Measurements from ENCODE around the gene C6orf132.

C6orf132 gene

GRCh38 chr6:42075159-42075838 is 67.1 kb downstream of the C6orf132 start:
- DNase-seq (ENCODE audit: low read depth in 2 of 2): peak; percentile 14 to 17

GRCh38 chr6:42073287-42073686 is 69.1 kb downstream of the C6orf132 start:
- DNase-seq (ENCODE audit: low read depth in 2 of 2): no peak

DNA sequence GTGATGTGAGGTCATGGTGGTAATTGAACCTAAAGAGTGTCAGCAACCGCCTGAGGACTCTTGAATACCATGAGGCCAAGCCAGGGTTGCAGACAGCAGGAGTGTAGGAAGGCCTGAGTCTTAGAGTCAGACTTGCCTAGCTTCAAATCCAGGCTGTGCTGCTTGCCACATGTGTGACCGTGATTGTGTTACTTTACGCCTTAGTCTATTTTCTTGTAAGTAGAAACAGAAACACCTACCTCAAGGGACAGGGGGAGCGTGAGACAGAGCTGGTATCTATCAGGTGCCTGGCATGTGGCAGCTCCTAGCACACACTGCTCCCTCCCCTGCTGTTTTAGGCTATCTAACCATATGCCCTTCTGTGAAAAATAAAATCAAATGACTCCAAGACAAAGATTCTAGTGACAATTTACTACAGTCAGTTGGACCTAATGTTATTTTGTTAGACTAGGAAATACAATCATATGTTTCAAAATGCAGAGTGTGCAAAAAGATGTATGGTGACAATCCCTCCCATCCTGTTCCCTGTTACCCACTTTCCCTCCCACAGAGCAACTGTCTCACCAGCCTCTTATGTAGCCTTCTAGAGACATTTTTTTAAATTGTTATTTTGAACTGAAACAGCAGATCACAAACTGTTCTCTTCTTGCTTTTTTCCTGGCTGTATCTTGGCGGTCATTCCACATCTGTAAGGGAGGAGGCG is 70.4 kb downstream of the C6orf132 start:
- DNase-seq (ENCODE audit: low read depth in 2 of 2): no peak

- no peak for DNase-seq (ENCODE audit: low read depth in 2 of 2)
Observed at GRCh38 chr6:42068872-42069522, 73.4 kb downstream of the C6orf132 start.

DNA sequence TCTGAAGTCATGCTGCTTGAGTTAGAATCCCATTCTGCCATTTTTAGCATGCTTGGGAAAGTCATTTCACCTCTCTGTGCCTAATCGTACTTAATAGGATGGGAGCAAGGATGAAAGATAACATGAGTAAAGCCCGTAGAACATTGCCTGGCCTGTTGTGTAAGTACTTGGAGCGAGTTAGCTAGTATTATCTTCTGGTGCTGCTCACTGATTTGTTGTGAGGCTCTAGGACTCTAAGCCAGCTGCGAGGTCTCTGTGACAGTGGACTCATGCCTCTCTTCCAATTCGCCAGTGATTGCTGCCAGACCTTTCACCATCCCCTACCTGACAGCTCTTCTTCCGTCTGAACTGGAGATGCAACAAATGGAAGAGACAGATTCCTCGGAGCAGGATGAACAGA is 74.2 kb downstream of the C6orf132 start:
- DNase-seq (ENCODE audit: low read depth in 2 of 2): no peak

DNA sequence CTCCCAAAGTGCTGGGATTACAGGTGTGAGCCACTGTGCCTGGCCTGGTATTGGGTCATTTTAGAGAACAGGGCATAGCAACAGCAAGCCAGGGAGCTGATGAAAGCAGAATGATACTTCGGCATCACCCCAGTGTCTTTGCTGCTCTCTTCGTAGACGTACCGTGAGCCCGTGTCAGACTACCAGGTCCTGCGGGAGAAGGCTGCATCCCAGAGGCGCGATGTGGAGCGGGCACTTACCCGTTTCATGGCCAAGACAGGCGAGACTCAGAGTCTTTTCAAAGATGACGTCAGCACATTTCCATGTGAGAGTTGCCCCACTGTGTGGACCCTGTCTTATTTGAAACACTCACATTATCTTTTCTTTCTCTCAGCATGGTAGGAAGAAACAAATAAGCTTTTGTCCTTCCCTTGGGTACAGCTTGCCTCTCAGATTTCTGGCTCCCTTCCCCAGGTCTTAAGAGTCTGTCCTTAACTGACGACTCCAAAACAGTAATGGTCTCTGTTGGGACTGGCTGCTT is 76.2 kb downstream of the C6orf132 start:
- DNase-seq (ENCODE audit: low read depth in 2 of 2): no peak

- no peak for DNase-seq (ENCODE audit: low read depth in 2 of 2)
Observed at GRCh38 chr6:42059743-42060142, 82.7 kb downstream of the C6orf132 start.

DNA sequence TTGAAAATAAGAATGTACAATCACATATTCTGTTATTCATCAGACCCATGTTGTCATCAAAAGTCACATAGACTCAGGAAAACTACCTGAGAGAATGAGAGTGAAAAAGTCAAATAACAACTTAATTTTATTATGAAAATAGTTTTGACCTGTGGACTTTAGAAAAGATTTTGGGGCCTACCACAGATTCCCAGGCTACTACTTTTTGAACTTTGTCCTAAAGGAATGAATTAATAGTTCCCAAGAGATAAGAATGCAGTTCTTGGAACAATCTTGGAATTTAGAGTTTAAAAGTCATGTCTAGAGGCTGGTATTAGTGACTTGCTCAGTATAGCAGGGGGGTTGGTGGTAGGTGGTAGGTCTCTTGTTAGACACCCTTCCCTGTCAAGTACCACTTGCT is 88.8 kb downstream of the C6orf132 start:
- no peak for DNase-seq (ENCODE audit: low read depth in 2 of 2)

DNA sequence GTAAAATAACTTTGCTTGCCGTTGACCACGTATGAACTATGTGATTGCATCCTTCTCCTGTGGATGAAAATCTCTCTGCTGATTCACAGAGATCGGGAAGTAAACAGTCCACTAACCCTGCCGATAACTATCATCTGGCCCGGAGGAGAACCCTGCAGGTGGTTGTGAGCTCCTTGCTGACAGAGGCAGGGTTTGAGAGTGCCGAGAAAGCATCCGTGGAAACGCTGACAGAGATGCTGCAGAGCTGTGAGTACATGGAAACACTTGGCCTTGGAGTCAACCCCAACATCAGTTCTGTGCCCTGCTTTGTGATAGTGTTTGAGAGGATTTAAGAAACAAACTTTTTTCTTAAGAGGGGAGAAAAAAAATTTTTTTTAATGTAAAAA is 91.2 kb downstream of the C6orf132 start:
- no peak for DNase-seq (ENCODE audit: low read depth in 2 of 2)

Measured in stimulated activated CD8-positive, alpha-beta memory T cell treated with anti-CD3 and anti-CD28 coated beads, Interleukin-2, amount 100 ng/mL, for 1 hour (primary cell).